Activated naive CD4-positive, alpha-beta T cell treated with anti-CD3 and anti-CD28 coated beads, Interleukin-2, amount 10 ng/mL, durations not matched to agents 7 days and 5 days (primary cell): ENCODE measurements around the gene PDGFC.

Experiments
- CTCF ChIA-PET: fragments of 350-600 bp; sonication (Branson Sonifier 250); formaldehyde crosslinking; loops from one replicate; lab custom pipeline; 2021; ENCODE audit warnings: antibody characterized with exemption; lab: Charles Lee
- DNase-seq: peaks from one replicate; pipeline ENCODE4 v3.0.0-alpha.2; 2020
- H3K27ac Mint-ChIP-seq: one replicate; pipeline ENCODE4 v1.8.0; 2021; ENCODE audit warnings: mild to moderate bottlenecking, moderate library complexity, mixed read lengths
- H3K27me3 Mint-ChIP-seq: one replicate; pipeline ENCODE4 v1.8.0; 2021; ENCODE audit warnings: mild to moderate bottlenecking, mixed read lengths
- H3K36me3 Mint-ChIP-seq: one replicate; pipeline ENCODE4 v1.8.0; 2021; ENCODE audit warnings: mixed read lengths
- H3K4me1 Mint-ChIP-seq: one replicate; pipeline ENCODE4 v1.8.0; 2021; ENCODE audit warnings: mixed read lengths
- H3K4me3 Mint-ChIP-seq: one replicate; pipeline ENCODE4 v1.8.0; 2021; ENCODE audit warnings: mild to moderate bottlenecking, moderate library complexity, mixed read lengths
- H3K9me3 Mint-ChIP-seq: one replicate; pipeline ENCODE4 v1.8.0; 2021; ENCODE audit warnings: mixed read lengths

The PDGFC gene

GRCh38 chr4:156795727-156796126 is 175.9 kb downstream of the PDGFC start:
- H3K36me3 Mint-ChIP-seq: no peaks in the 10 kb centered on the region
- H3K27ac Mint-ChIP-seq: no peak overlapping the region
- H3K4me3 Mint-ChIP-seq: no peak overlapping the region
- CTCF ChIA-PET: no interaction called here
- no peaks in the 10 kb centered on the region for H3K27me3 Mint-ChIP-seq
- no peaks in the 10 kb centered on the region for H3K9me3 Mint-ChIP-seq
- DNase-seq: no peak
- no peaks in the 10 kb centered on the region for H3K4me1 Mint-ChIP-seq

GRCh38 chr4:156794863-156795262 is 176.7 kb downstream of the PDGFC start:
- H3K27me3 Mint-ChIP-seq: no peaks in the 10 kb centered on the region
- no peak overlapping the region for H3K27ac Mint-ChIP-seq
- CTCF ChIA-PET: no interaction called here
- no peak overlapping the region for H3K4me3 Mint-ChIP-seq
- no peaks in the 10 kb centered on the region for H3K9me3 Mint-ChIP-seq
- DNase-seq: no peak
- H3K36me3 Mint-ChIP-seq: no peaks in the 10 kb centered on the region
- no peaks in the 10 kb centered on the region for H3K4me1 Mint-ChIP-seq

GRCh38 chr4:156792462-156793085 is 179.0 kb downstream of the PDGFC start:
- no peaks in the 10 kb centered on the region for H3K27me3 Mint-ChIP-seq

GRCh38 chr4:156790866-156791265 is 180.7 kb downstream of the PDGFC start:
- Mint-ChIP-seq H3K9me3 (no peaks in the 10 kb centered on the region), H3K4me1 (no peaks in the 10 kb centered on the region), H3K4me3 (no peak overlapping the region), H3K36me3 (no peaks in the 10 kb centered on the region), H3K27me3 (no peaks in the 10 kb centered on the region), H3K27ac (no peak overlapping the region)
- CTCF ChIA-PET: no interaction called here
- DNase-seq: no peak

More at GRCh38 chr4:156792462-156793085, 179.0 kb downstream of the PDGFC start:
- Mint-ChIP-seq H3K4me3 (no peak overlapping the region), H3K4me1 (no peaks in the 10 kb centered on the region), H3K27ac (no peak overlapping the region), H3K36me3 (no peaks in the 10 kb centered on the region), H3K9me3 (no peaks in the 10 kb centered on the region)
- no peak for DNase-seq
- CTCF ChIA-PET: no interaction called here

GRCh38 chr4:156788782-156789181 is 182.8 kb downstream of the PDGFC start:
- Mint-ChIP-seq H3K27ac (no peak overlapping the region), H3K9me3 (no peaks in the 10 kb centered on the region), H3K4me1 (no peaks in the 10 kb centered on the region), H3K36me3 (no peaks in the 10 kb centered on the region), H3K27me3 (no peaks in the 10 kb centered on the region), H3K4me3 (no peak overlapping the region)
- CTCF ChIA-PET: no interaction called here
- no peak for DNase-seq

- H3K9me3 Mint-ChIP-seq: peaks cover 2% of the 10 kb centered on the region
- H3K27me3 Mint-ChIP-seq: no peaks in the 10 kb centered on the region
- H3K4me1 Mint-ChIP-seq: no peaks in the 10 kb centered on the region
- no peak for DNase-seq
- no peak overlapping the region for H3K4me3 Mint-ChIP-seq
- CTCF ChIA-PET: no interaction called here
- no peak overlapping the region for H3K27ac Mint-ChIP-seq
- H3K36me3 Mint-ChIP-seq: no peaks in the 10 kb centered on the region
These were observed 184.9 kb downstream of the PDGFC start for GRCh38 chr4:156786713-156787112.

GRCh38 chr4:156784970-156785369 is 186.6 kb downstream of the PDGFC start:
- Mint-ChIP-seq H3K27ac (no peak overlapping the region), H3K27me3 (no peaks in the 10 kb centered on the region)
- CTCF ChIA-PET: no interaction called here

GRCh38 chr4:156783966-156784365 is 187.6 kb downstream of the PDGFC start:
- DNase-seq: no peak
- H3K9me3 Mint-ChIP-seq: peaks cover 3% of the 10 kb centered on the region
- H3K4me1 Mint-ChIP-seq: no peaks in the 10 kb centered on the region
- CTCF ChIA-PET: no interaction called here
- no peak overlapping the region for H3K4me3 Mint-ChIP-seq
- H3K36me3 Mint-ChIP-seq: no peaks in the 10 kb centered on the region
- no peaks in the 10 kb centered on the region for H3K27me3 Mint-ChIP-seq
- no peak overlapping the region for H3K27ac Mint-ChIP-seq

More at GRCh38 chr4:156784970-156785369, 186.6 kb downstream of the PDGFC start:
- Mint-ChIP-seq H3K4me3 (no peak overlapping the region), H3K9me3 (peaks cover 3% of the 10 kb centered on the region), H3K4me1 (no peaks in the 10 kb centered on the region), H3K36me3 (no peaks in the 10 kb centered on the region)
- no peak for DNase-seq

- Mint-ChIP-seq H3K9me3 (peaks cover 3% of the 10 kb centered on the region), H3K27ac (no peak overlapping the region), H3K4me3 (no peak overlapping the region), H3K4me1 (no peaks in the 10 kb centered on the region), H3K36me3 (no peaks in the 10 kb centered on the region), H3K27me3 (no peaks in the 10 kb centered on the region)
- DNase-seq: no peak
- CTCF ChIA-PET: no interaction called here
These were observed 189.1 kb downstream of the PDGFC start for GRCh38 chr4:156782491-156782890.

- CTCF ChIA-PET: no interaction called here
- H3K27ac Mint-ChIP-seq: no peak overlapping the region
- no peak overlapping the region for H3K4me3 Mint-ChIP-seq
- H3K9me3 Mint-ChIP-seq: peaks cover 3% of the 10 kb centered on the region
- no peaks in the 10 kb centered on the region for H3K27me3 Mint-ChIP-seq
- no peaks in the 10 kb centered on the region for H3K4me1 Mint-ChIP-seq
- H3K36me3 Mint-ChIP-seq: no peaks in the 10 kb centered on the region
- DNase-seq: no peak
These were observed 189.7 kb downstream of the PDGFC start for GRCh38 chr4:156781852-156782251.

GRCh38 chr4:156779774-156780173 is 191.8 kb downstream of the PDGFC start:
- no peak for DNase-seq

GRCh38 chr4:156779042-156779441 is 192.6 kb downstream of the PDGFC start:
- Mint-ChIP-seq H3K27ac (no peak overlapping the region), H3K27me3 (no peaks in the 10 kb centered on the region), H3K36me3 (no peaks in the 10 kb centered on the region), H3K9me3 (peaks cover 3% of the 10 kb centered on the region), H3K4me3 (no peak overlapping the region), H3K4me1 (no peaks in the 10 kb centered on the region)
- CTCF ChIA-PET: no interaction called here
- DNase-seq: no peak

More at GRCh38 chr4:156779774-156780173, 191.8 kb downstream of the PDGFC start:
- Mint-ChIP-seq H3K4me1 (no peaks in the 10 kb centered on the region), H3K36me3 (no peaks in the 10 kb centered on the region), H3K9me3 (peaks cover 3% of the 10 kb centered on the region), H3K4me3 (no peak overlapping the region), H3K27me3 (no peaks in the 10 kb centered on the region), H3K27ac (no peak overlapping the region)
- CTCF ChIA-PET: no interaction called here

GRCh38 chr4:156778606-156779005 is 193.0 kb downstream of the PDGFC start:
- Mint-ChIP-seq H3K36me3 (no peaks in the 10 kb centered on the region), H3K27me3 (no peaks in the 10 kb centered on the region), H3K9me3 (peaks cover 3% of the 10 kb centered on the region), H3K4me3 (no peak overlapping the region), H3K4me1 (no peaks in the 10 kb centered on the region), H3K27ac (no peak overlapping the region)
- CTCF ChIA-PET: no interaction called here
- no peak for DNase-seq

GRCh38 chr4:156778093-156778492 is 193.5 kb downstream of the PDGFC start:
- Mint-ChIP-seq H3K36me3 (no peaks in the 10 kb centered on the region), H3K9me3 (peaks cover 3% of the 10 kb centered on the region), H3K4me1 (no peaks in the 10 kb centered on the region), H3K4me3 (no peak overlapping the region), H3K27ac (no peak overlapping the region), H3K27me3 (no peaks in the 10 kb centered on the region)
- CTCF ChIA-PET: no interaction called here
- DNase-seq: no peak

GRCh38 chr4:156775813-156776212 is 195.8 kb downstream of the PDGFC start:
- Mint-ChIP-seq H3K4me3 (no peak overlapping the region), H3K36me3 (no peaks in the 10 kb centered on the region), H3K4me1 (no peaks in the 10 kb centered on the region), H3K27me3 (no peaks in the 10 kb centered on the region), H3K9me3 (no peaks in the 10 kb centered on the region), H3K27ac (no peak overlapping the region)
- DNase-seq: no peak
- CTCF ChIA-PET: no interaction called here
